AG10803 (cell line): Measurements from ENCODE around the gene GNB3.

ENCODE experiments used
- DNase-seq: peaks from one replicate; pipeline ENCODE4 v3.0.0; 2010; ENCODE audit warnings: low read depth
- H3K4me3 ChIP-seq: 2 replicates; pipeline ENCODE4 v1.5.1; 2011; ENCODE audit warnings: mild to moderate bottlenecking, low read length, control low read depth
- TF ChIP-seq, protein P1 (sequence below): conservative IDR thresholded peaks from 2 replicates; pipeline ENCODE4 v1.5.1; 2011; ENCODE audit warnings: mild to moderate bottlenecking, low read length, control low read depth, inconsistent platforms

GNB3 gene

DNA sequence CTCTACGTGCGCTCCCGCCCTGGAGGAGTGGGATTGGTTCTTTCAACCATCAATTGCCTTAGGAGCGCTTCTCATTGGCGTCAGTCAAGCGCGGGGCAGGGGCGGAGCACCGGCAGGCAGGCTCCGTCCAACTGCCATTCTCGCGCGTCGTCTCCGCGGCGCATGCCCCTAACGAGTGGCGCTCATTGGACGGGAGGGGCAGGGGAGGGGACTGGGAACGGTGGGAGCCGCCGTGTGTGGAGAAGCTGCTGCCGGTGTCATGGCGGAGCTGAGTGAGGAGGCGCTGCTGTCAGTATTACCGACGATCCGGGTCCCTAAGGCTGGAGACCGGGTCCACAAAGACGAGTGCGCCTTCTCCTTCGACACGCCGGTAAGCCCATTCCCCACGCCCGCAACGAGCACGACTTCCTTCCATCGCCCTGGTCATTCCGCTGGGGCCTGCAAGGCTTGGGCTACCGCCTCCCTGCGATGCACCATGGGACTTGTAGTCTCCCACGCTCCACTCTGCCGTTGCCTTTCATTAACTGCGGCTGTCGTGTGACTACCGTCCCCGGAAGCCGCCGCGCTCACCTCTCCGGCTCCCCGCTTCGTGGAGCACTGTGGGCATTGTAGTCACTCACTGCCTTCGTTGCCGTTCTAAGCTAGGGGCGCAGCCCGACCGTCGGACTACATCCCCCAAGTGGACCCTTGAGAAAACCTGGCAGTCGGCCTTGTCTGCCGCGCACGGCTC is 11.4 kb downstream of the GNB3 start, which contains the start of gene USP5:
Gene USP5 (plus strand): TSS at position 230 of the 730 bp plus-strand sequence. CDS start 30 bp downstream, at position 260.
- DNase-seq: peak; percentile 100
- H3K4me3 ChIP-seq: peak within 1 kb of the TSS; percentile 97
- TF ChIP-seq, protein P1, sequence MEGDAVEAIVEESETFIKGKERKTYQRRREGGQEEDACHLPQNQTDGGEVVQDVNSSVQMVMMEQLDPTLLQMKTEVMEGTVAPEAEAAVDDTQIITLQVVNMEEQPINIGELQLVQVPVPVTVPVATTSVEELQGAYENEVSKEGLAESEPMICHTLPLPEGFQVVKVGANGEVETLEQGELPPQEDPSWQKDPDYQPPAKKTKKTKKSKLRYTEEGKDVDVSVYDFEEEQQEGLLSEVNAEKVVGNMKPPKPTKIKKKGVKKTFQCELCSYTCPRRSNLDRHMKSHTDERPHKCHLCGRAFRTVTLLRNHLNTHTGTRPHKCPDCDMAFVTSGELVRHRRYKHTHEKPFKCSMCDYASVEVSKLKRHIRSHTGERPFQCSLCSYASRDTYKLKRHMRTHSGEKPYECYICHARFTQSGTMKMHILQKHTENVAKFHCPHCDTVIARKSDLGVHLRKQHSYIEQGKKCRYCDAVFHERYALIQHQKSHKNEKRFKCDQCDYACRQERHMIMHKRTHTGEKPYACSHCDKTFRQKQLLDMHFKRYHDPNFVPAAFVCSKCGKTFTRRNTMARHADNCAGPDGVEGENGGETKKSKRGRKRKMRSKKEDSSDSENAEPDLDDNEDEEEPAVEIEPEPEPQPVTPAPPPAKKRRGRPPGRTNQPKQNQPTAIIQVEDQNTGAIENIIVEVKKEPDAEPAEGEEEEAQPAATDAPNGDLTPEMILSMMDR: 0 out of 2 replicates have a peak, but pooled peaks have one; percentile 4

DNA sequence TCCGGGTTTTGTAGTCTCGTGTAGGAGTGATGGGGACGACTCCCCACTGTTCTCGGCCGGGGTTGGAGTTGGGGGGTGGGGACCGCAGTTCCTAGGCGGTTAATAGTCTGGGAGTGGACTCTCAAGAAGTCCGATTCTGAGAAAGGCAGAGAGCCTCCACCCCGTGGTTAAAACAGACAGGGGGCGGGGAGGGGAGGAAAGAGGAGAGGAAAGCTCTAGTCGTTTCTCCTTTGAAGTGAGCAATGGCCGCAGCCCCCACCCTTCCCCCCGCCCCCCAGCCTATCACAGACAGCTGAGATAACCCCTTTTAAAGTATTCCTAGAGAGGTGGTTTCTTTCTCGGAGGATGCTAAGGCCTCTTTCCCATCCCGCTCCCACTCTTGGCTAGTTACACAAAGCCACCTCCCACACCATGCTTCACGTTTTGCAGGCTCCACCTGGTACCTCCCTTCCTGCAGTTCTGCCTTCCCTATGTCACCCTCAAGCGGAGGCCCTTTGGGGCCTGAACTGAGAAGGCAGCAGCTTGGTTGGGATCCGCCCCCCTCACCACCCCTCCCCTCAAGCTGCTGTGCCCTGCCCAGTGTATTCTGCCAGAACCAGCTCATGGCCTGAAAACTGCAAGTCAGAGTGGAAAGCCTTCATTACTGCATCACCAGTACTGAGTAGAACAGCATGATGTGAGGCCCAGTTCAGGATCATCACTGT is 12.1 kb downstream of the GNB3 start:
- TF ChIP-seq, protein P1: no peak
- H3K4me3 ChIP-seq: peak overlapping the region; percentile 97
- DNase-seq: peak; percentile 82

DNA sequence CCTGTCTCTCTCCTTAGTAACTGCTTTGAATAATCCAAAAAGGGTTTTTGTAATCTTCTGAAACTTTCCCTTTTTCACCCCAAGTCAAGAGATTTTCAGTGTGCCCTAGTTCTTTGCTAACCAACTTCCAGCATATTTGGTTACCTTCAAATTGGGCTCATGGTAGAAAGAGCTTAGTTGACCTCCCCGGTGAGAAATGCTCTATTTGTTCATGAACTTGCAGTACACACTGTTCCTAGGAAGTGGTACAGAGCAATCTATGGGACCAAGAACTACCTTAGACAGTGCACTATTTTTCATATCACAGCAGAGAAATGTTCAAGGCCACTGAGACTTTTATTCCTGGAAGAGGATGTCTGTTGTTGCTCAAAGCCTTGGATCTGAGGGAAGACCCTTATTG is 12.9 kb downstream of the GNB3 start:
- TF ChIP-seq, protein P1: no peak
- H3K4me3 ChIP-seq: peak overlapping the region; percentile 97
- no peak for DNase-seq

DNA sequence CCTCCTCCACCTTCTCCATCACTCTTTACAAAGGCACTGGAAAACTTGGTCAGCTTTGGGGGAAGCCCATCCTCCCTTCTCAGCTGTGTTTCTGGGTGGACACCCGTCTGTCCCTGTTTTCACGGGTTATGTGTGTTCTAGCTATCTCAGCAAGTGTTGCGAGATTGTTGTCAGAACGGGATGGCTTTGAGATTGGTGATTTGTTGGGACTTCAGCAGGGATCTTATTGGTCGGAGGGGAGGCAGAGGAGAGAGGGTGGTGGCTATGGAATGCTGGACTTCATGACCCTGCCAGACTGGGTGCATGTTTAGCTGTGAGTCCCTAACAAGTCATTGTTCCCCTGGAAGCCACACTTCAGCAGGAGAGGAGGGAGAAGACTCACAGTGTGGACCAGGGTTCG is 13.3 kb downstream of the GNB3 start:
- H3K4me3 ChIP-seq: no peak overlapping the region
- no peak for DNase-seq

DNA sequence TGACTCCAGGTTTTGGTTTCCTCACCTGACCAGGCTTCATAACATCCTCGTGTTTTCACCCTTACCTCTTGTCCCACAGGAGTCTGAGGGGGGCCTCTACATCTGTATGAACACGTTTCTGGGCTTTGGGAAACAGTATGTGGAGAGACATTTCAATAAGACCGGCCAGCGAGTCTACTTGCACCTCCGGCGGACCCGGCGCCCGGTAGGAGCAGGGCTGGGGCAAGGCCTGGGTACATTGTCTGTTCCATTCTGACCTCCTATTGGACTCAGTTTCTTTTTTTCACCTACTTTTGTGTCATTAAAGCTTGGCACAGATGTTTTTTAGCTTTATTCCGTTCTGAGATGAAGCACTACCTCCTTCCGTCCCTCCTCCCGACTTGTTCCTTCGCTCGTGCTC is 14.6 kb downstream of the GNB3 start:
- TF ChIP-seq, protein P1: no peak
- DNase-seq: no peak
- no peak overlapping the region for H3K4me3 ChIP-seq

More for the DNA sequence above, 13.3 kb downstream of the GNB3 start:
- TF ChIP-seq, protein P1: no peak

DNA sequence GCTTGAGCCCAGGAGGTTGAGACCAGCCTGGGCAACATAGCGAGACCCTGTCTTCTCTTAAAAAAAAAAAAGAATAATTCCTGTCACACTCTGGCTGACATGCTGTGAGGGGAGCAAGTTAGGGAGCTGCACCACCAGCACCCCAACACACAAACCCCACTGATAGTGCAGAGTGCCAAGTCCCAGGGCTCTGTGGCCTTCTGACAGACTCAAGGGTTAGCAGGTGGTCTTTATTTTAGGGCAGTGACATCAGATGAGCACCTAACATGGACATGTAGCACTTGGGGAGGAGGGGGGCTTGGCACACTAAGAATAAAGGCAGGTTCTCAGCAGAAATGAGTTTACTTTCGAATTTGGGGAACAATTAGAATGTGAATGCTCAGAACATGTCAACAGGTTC is 18.1 kb downstream of the GNB3 start:
- H3K4me3 ChIP-seq: no peak overlapping the region
- TF ChIP-seq, protein P1: no peak
- no peak for DNase-seq
